Peyer's patch (tissue), 4 donors: ENCODE results near the gene IFT122. TPM values are rescaled to one million over a fixed set of nuclear protein-coding genes. Genes with fewer than 3 reads are reported as not detected.
"Not testable (repeated sequence)": the region's sequence is repeated elsewhere in the genome, so short reads cannot be mapped to it uniquely, and the experiment has no call there.

Experiments
- DNase-seq, 3 donors: peaks; one replicate each; pipeline ENCODE4 v3.0.0-alpha.2; 2017 to 2019
- H3K27ac ChIP-seq, 4 donors: fragments of 200-600 bp; sonication (generic); one replicate each; pipeline ENCODE4 v1.5.1; 2016 to 2019
- H3K27me3 ChIP-seq, 2 donors: fragments of 200-600 bp; sonication (generic); one replicate each; pipeline ENCODE4 v1.5.1; 2019
- H3K36me3 ChIP-seq, 3 donors: fragments of 200-600 bp; sonication (generic); one replicate each; pipeline ENCODE4 v1.5.1; 2016 to 2019
- H3K4me1 ChIP-seq, 4 donors: fragments of 200-600 bp; sonication (generic); one replicate each; pipeline ENCODE4 v1.5.1; 2016 to 2019
- H3K4me3 ChIP-seq, 4 donors: fragments of 200-600 bp; sonication (generic); 1 replicate in 3 of 4; 2 replicates in 1 of 4; pipeline ENCODE4 v1.5.1; 2016 to 2019; ENCODE audit warnings: mild to moderate bottlenecking in 1 of 4
- H3K9me3 ChIP-seq, 4 donors: fragments of 200-600 bp; sonication (generic); one replicate each; pipeline ENCODE4 v1.5.1; 2016 to 2019; ENCODE audit warnings: mild to moderate bottlenecking in 1 of 4
- POLR2A ChIP-seq, 2 donors: fragments of 450-650 bp; IDR thresholded peaks; one replicate each; pipeline ENCODE4 v1.5.1; 2017; ENCODE audit warnings: antibody characterized with exemption in 2 of 2, mild to moderate bottlenecking in 2 of 2, moderate library complexity in 2 of 2
- total RNA-seq, 4 donors: library from RNA; depleted of rRNA; stranded (reverse); fragments of >200 nt; gene quantifications; one replicate each; pipeline ENCODE4 v1.1.0, GENCODE V29; 2016
- TF ChIP-seq, protein P1 (sequence below), 6 experiments: fragments of 450-650 bp in 4 of 6; fragments of 200-600 bp in 2 of 6; sonication (generic) in 1 of 6; IDR thresholded peaks; one replicate each; pipeline ENCODE4 v1.5.1; 2017 to 2019; ENCODE audit warnings: antibody characterized with exemption in 6 of 6, mild to moderate bottlenecking in 3 of 6, moderate library complexity in 1 of 6

Gene IFT122
- total RNA-seq, 4 donors from 2014 or later = 10.9 to 85.0 (median 26.4) TPM

DNA sequence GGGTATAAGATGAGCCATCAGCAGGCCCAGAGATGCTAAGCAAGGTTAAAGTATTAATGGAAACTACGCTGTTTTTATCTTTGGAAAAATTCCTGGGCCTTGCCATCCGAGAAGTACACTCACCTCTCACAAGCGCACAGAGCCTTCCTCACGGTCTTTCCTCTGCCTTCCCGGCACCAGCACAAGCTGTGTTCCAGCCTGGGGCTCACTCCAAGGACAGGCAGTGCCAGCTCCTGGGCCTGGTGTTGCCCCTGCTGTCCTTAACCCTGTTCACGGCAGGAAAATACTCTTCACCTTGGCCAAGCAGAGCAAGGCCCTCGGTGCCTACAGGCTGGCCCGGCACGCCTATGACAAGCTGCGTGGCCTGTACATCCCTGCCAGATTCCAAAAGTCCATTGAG is 74.1 kb downstream of the IFT122 start:
- DNase-seq = no peak
- no peaks in the 10 kb centered on the region for H3K36me3 ChIP-seq

DNA sequence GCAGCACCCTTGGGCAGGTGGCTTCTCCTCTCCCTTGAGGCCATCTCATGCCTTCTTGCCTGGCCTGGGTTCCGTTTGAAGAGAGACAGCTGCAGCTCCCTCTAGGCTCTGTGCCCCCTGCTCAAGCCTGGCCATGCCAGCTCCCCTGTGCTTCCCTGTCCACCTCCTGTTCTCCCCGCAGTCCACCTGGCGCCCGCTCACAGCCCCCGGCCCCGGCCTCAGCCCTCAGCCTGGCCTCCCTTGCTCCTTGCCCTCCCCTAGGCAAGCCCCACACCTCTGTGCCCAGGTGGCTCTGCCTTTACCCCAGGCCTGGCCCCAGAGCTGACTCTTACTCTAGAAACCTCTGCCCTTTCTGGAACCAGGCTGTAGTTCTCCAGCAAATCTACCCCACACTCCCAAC is 74.5 kb downstream of the IFT122 start:
- H3K4me1 ChIP-seq = no peaks in the 10 kb centered on the region
- no peaks in the 10 kb centered on the region for H3K9me3 ChIP-seq
- no peaks in the 10 kb centered on the region for H3K27me3 ChIP-seq
- no peaks in the 10 kb centered on the region for H3K36me3 ChIP-seq
- TF ChIP-seq, protein P1, sequence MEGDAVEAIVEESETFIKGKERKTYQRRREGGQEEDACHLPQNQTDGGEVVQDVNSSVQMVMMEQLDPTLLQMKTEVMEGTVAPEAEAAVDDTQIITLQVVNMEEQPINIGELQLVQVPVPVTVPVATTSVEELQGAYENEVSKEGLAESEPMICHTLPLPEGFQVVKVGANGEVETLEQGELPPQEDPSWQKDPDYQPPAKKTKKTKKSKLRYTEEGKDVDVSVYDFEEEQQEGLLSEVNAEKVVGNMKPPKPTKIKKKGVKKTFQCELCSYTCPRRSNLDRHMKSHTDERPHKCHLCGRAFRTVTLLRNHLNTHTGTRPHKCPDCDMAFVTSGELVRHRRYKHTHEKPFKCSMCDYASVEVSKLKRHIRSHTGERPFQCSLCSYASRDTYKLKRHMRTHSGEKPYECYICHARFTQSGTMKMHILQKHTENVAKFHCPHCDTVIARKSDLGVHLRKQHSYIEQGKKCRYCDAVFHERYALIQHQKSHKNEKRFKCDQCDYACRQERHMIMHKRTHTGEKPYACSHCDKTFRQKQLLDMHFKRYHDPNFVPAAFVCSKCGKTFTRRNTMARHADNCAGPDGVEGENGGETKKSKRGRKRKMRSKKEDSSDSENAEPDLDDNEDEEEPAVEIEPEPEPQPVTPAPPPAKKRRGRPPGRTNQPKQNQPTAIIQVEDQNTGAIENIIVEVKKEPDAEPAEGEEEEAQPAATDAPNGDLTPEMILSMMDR (IDR thresholded peaks at IDR 0.05) = no peak
- no peak for TF ChIP-seq POLR2A (IDR thresholded peaks at IDR 0.05)
- no peak overlapping the region for H3K4me3 ChIP-seq
- no peak overlapping the region for H3K27ac ChIP-seq
- no peak for DNase-seq

More for the DNA sequence above, 74.1 kb downstream of the IFT122 start:
- Histone ChIP-seq H3K4me3 (no peak overlapping the region), H3K27ac (no peak overlapping the region), H3K9me3 (no peaks in the 10 kb centered on the region), H3K27me3 (no peaks in the 10 kb centered on the region), H3K4me1 (no peaks in the 10 kb centered on the region)
- TF ChIP-seq, protein P1 (IDR thresholded peaks at IDR 0.05) = no peak
- no peak for TF ChIP-seq POLR2A (IDR thresholded peaks at IDR 0.05)

DNA sequence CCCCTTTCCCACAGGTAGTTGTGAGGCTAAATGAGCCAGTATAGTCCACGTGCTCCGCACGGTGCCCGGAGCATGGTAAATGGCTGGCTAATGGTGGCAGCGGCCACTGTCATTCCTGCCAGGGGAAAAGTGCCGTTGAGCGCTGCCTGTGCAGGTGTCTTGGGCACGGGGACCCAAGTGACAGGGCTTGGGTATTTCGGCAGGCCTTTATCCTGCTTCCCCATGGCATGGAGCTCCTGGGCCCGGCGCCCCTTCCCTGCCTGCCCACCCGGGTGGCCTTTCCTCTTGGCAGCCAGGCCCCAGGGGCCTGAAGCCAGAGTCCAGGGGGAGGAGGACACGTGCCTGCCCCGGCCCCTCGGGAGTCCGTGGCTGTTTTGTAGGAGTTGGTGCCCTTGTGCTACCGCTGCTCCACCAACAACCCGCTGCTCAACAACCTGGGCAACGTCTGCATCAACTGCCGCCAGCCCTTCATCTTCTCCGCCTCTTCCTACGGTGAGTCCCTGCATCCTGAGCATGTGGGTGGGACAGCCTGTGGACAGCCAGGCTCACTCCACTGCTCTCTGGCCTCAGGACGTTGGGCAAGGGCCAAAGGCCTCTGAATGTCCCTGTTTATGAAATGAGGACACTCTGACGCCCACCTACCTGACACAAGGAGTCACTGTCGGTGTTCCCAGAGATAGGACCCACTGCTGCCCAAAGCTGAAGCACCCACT is 75.2 kb downstream of the IFT122 start:
- H3K27me3 ChIP-seq, H3K36me3 ChIP-seq, H3K9me3 ChIP-seq, H3K27ac ChIP-seq, H3K4me3 ChIP-seq, DNase-seq, H3K4me1 ChIP-seq: not testable (repeated sequence)

DNA sequence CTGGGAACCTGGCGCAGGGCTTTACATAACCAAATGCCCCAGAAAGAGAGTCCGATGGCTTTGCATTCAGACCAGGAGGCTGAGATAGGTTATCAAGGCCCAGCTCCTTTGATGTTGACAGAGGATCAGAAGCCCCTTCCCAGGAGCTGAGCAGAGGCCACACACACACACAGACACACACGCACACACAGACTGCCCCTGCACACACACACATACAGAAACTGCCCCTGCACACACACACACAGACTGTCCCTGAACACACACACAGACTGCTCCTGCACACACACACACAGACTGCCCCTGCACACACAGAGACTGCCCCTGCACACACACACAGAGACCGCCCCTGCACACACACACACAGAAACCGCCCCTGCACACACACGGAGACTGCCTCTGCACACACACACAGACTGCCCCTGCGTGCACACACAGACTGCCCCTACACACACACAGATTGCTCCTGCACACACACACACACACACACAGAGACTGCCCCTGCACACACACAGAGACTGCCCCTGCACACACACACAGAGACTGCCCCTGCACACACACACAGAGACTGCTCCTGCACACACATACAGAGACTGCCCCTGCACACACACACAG is 75.9 kb downstream of the IFT122 start:
- not testable (repeated sequence) for DNase-seq, H3K27me3 ChIP-seq, H3K36me3 ChIP-seq, H3K27ac ChIP-seq, H3K4me1 ChIP-seq, H3K4me3 ChIP-seq, H3K9me3 ChIP-seq

DNA sequence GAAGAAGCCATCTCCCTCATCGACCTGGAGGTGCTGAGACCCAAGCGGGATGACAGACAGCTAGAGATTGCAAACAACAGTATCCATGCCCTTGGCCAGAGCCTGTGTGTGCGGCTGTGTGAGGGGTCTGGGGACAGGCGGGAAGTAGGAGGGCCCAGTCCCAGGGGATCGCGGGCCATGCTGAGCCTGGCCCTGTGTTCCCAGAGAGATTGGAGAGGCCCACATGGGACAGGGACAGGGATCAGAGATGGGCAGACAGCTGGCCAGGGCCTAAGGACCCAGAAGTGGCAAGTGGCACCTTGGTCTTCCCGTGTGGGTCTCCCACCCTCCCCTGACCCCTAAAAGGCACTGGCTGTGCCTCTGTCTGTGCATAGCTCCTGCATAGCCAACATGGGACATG is 77.5 kb downstream of the IFT122 start:
- H3K36me3 ChIP-seq = no peaks in the 10 kb centered on the region
- H3K4me1 ChIP-seq = no peaks in the 10 kb centered on the region
- TF ChIP-seq, protein P1 (IDR thresholded peaks at IDR 0.05) = no peak
- no peak for TF ChIP-seq POLR2A (IDR thresholded peaks at IDR 0.05)
- no peaks in the 10 kb centered on the region for H3K27me3 ChIP-seq
- H3K9me3 ChIP-seq = no peaks in the 10 kb centered on the region
- no peak for DNase-seq
- H3K27ac ChIP-seq = no peak overlapping the region
- H3K4me3 ChIP-seq = no peak overlapping the region

DNA sequence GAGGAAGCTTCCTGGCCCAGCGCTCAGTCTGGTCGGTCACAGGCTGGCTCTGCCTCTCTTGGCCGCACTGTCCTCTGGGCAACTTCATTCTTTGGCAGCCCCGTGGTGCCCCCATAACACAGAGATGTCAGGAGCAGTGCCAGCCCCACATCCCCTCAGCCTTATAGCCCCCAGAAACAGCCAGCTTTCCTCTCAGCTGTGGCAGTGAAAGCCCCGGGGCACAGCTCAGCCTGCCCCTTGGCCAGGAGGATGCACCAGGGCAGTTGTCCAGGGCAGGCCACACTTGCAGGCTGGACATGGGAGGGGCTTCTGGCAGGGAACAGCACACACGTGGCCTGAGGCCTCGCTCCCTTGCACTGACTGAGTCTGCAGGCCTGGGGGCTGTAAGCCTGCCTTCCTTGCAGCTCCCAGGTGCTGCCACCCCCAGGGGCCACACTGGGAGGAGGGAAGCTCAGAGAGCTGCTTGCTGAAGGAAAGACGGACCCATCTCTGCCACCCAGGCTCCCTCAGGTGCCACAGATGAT is 78.1 kb downstream of the IFT122 start:
- Histone ChIP-seq H3K4me1 (no peaks in the 10 kb centered on the region), H3K9me3 (no peaks in the 10 kb centered on the region), H3K36me3 (no peaks in the 10 kb centered on the region), H3K27me3 (no peaks in the 10 kb centered on the region), H3K27ac (no peak overlapping the region), H3K4me3 (no peak overlapping the region)
- TF ChIP-seq, protein P1 (IDR thresholded peaks at IDR 0.05) = no peak
- TF ChIP-seq POLR2A (IDR thresholded peaks at IDR 0.05) = no peak
- no peak for DNase-seq
